IMR-90 (cell line): ENCODE results near the gene FGFBP2. TPM values are rescaled to one million over a fixed set of nuclear protein-coding genes. Genes with fewer than 3 reads are reported as not detected.

Experiments
- ATAC-seq: fragments of 200-7000 bp; cut with Tn5 transposase; 2 replicates; pipeline ENCODE4 v1.9.1; 2020; ENCODE audit warnings: low read depth, mild to moderate bottlenecking, moderate library complexity
- BruUV-seq: library from RNA; stranded (reverse); fragments of 400-500 nt; replicated peaks from 2 replicates; lab custom pipeline; 2021; lab: Mats Ljungman, UMichigan
- CTCF ChIA-PET: fragments of 300-600 bp; formaldehyde crosslinking; extraction: SDS; loops from one replicate; lab custom pipeline; 2021; ENCODE audit warnings: antibody characterized with exemption; lab: Yijun Ruan, JAX
- POLR2A ChIA-PET: fragments of 300-600 bp; sonication (Branson Sonifier 250); formaldehyde crosslinking; loops from one replicate; lab custom pipeline; 2022; ENCODE audit warnings: antibody characterized with exemption; ENCODE audit not compliant: unreplicated experiment; lab: Charles Lee
- DNase-seq: peaks from one replicate; pipeline ENCODE4 v3.0.0; 2013
- H2AFZ ChIP-seq: replicated peaks from 2 replicates; pipeline ENCODE3; 2013; ENCODE audit warnings: low read length, mild to moderate bottlenecking; ENCODE audit not compliant: poor library complexity
- H2AK5ac ChIP-seq: 2 replicates; pipeline ENCODE4 v1.6.1; 2013; ENCODE audit warnings: low read depth, low read length, inconsistent platforms
- H2AK9ac ChIP-seq: replicated peaks from 2 replicates; pipeline ENCODE3; 2013; ENCODE audit warnings: mild to moderate bottlenecking, low read depth, low read length, moderate library complexity; ENCODE audit not compliant: poor library complexity
- H2BK120ac ChIP-seq: 2 replicates; pipeline ENCODE4 v1.6.1; 2013; ENCODE audit warnings: low read depth, low read length, inconsistent platforms
- H2BK15ac ChIP-seq: 3 replicates; pipeline ENCODE4 v1.6.1; 2013; ENCODE audit warnings: low read depth, low read length, inconsistent platforms
- H2BK20ac ChIP-seq: 2 replicates; pipeline ENCODE4 v1.6.1; 2013; ENCODE audit warnings: low read depth, mild to moderate bottlenecking, inconsistent platforms, low read length, moderate library complexity
- H2BK5ac ChIP-seq: 2 replicates; pipeline ENCODE4 v1.6.1; 2013; ENCODE audit warnings: mild to moderate bottlenecking, low read depth, low read length, inconsistent platforms; ENCODE audit not compliant: poor library complexity, severe bottlenecking
- H3K14ac ChIP-seq: replicated peaks from 2 replicates; pipeline ENCODE4 v1.6.1; 2013; ENCODE audit warnings: low read depth, low read length, inconsistent platforms
- H3K18ac ChIP-seq: 2 replicates; pipeline ENCODE4 v1.6.1; 2013; ENCODE audit warnings: low read depth, low read length, control low read depth
- H3K23ac ChIP-seq: 2 replicates; pipeline ENCODE4 v1.6.1; 2013; ENCODE audit warnings: low read depth, low read length, inconsistent platforms
- H3K27ac ChIP-seq: 2 replicates; pipeline ENCODE4 v1.5.1; 2013; ENCODE audit warnings: mild to moderate bottlenecking, control low read depth, low read length; ENCODE audit not compliant: insufficient read depth
- H3K27me3 ChIP-seq: 2 replicates; pipeline ENCODE4 v1.6.1; 2013; ENCODE audit warnings: low read length; ENCODE audit not compliant: control insufficient read depth, insufficient read depth
- H3K36me3 ChIP-seq: 2 replicates; pipeline ENCODE4 v1.6.1; 2013; ENCODE audit warnings: low read length, mixed read lengths; ENCODE audit not compliant: control insufficient read depth, insufficient read depth
- H3K4ac ChIP-seq: 2 replicates; pipeline ENCODE4 v1.6.1; 2013; ENCODE audit warnings: low read depth, low read length, inconsistent platforms
- H3K4me1 ChIP-seq: 2 replicates; pipeline ENCODE4 v1.6.1; 2013; ENCODE audit warnings: low read length, mixed read lengths; ENCODE audit not compliant: control insufficient read depth, insufficient read depth
- H3K4me2 ChIP-seq: 2 replicates; pipeline ENCODE4 v1.6.1; 2013; ENCODE audit warnings: low read depth, mild to moderate bottlenecking, control low read depth, low read length, moderate library complexity
- H3K4me3 ChIP-seq: 2 replicates; pipeline ENCODE4 v1.5.1; 2013; ENCODE audit warnings: low read depth, mild to moderate bottlenecking, control low read depth, low read length, moderate library complexity; ENCODE audit not compliant: insufficient read depth
- H3K56ac ChIP-seq: 2 replicates; pipeline ENCODE4 v1.6.1; 2013; ENCODE audit warnings: low read length, inconsistent platforms; ENCODE audit not compliant: insufficient read depth; ENCODE audit errors: extremely low read depth
- H3K79me1 ChIP-seq, 2 experiments: 2 replicates each; pipeline ENCODE4 v1.6.1; 2013; ENCODE audit warnings: low read length in 2 of 2, inconsistent platforms in 1 of 2, low read depth in 1 of 2
- H3K9ac ChIP-seq: 2 replicates; pipeline ENCODE4 v1.6.1; 2013; ENCODE audit warnings: low read depth, low read length, control low read depth
- H3K9me1 ChIP-seq: 2 replicates; pipeline ENCODE4 v1.6.1; 2013; ENCODE audit warnings: low read length, inconsistent platforms; ENCODE audit not compliant: insufficient read depth
- H3K9me3 ChIP-seq: 2 replicates; pipeline ENCODE4 v1.6.1; 2013; ENCODE audit warnings: low read length; ENCODE audit not compliant: control insufficient read depth, insufficient read depth
- H4K20me1 ChIP-seq: 2 replicates; pipeline ENCODE4 v1.6.1; 2013; ENCODE audit warnings: low read length, inconsistent platforms; ENCODE audit not compliant: insufficient read depth
- H4K5ac ChIP-seq: 2 replicates; pipeline ENCODE4 v1.6.1; 2013; ENCODE audit warnings: mild to moderate bottlenecking, low read depth, low read length, control low read depth
- H4K8ac ChIP-seq, 2 experiments: 2 replicates each; pipeline ENCODE4 v1.6.1; 2013; ENCODE audit warnings: low read depth in 2 of 2, low read length in 2 of 2, control low read depth in 1 of 2, inconsistent platforms in 1 of 2
- H4K91ac ChIP-seq: 2 replicates; pipeline ENCODE4 v1.6.1; 2013; ENCODE audit warnings: low read depth, low read length, inconsistent platforms; ENCODE audit not compliant: insufficient read depth
- BHLHE40 ChIP-seq: fragments of 150-350 bp; IDR thresholded peaks from 2 replicates; pipeline ENCODE4 v1.6.1; 2016; ENCODE audit warnings: mild to moderate bottlenecking, low read depth, low read length
- FOS ChIP-seq: fragments of 150-350 bp; IDR thresholded peaks from 2 replicates; pipeline ENCODE4 v1.6.1; 2016; ENCODE audit warnings: low read depth, low read length
- POLR2A ChIP-seq: IDR thresholded peaks from 2 replicates; pipeline ENCODE4 v1.6.1; 2012; ENCODE audit warnings: mild to moderate bottlenecking, low read depth, low read length
- WGBS, 2 experiments: methylation state at CpG; one replicate each; pipeline versions ENCODE4 v1.1.5 to v1.1.7; 2013; ENCODE audit warnings: missing lambda C conversion rate in 2 of 2; ENCODE audit not compliant: insufficient read length in 1 of 2; ENCODE audit errors: extremely low coverage in 2 of 2; 5-methylcytosine and 5-hydroxymethylcytosine counted together
- dilution Hi-C: fragments of 300-500 bp; cut with HindIII; formaldehyde crosslinking; loops from one replicate; pipeline ENCODE4 v1.14.3; 2018; ENCODE audit warnings: low sequenced_read_pairs; ENCODE audit not compliant: unreplicated experiment
- in situ Hi-C: fragments of 300-500 bp; cut with MboI; formaldehyde crosslinking; loops from 3 replicates; pipeline ENCODE4 v1.14.3; 2019; ENCODE audit warnings: low sequenced_read_pairs, inconsistent platforms, mixed read lengths
- intact Hi-C: fragments of 100-400 bp; cut with micrococcal nuclease; formaldehyde crosslinking; loops from 2 replicates; pipeline ENCODE4 v1.10.0; 2022
- polyA plus RNA-seq, 3 experiments: library from polyadenylated mRNA; depleted of rRNA; stranded (reverse); fragments of >200 nt; gene quantifications; 2 replicates each; pipeline ENCODE4 v1.2.3, GENCODE V29; 2012; ENCODE audit warnings: low replicate concordance in 1 of 3
- total RNA-seq: library from RNA; depleted of rRNA; stranded (reverse); fragments of >200 nt; gene quantifications from 2 replicates; pipeline ENCODE4 v1.2.3, GENCODE V29; 2012

The FGFBP2 gene
- total and polyA plus RNA-seq, 2 of the 4 experiments (the other 2 are of a cell fraction), result not detected

DNA sequence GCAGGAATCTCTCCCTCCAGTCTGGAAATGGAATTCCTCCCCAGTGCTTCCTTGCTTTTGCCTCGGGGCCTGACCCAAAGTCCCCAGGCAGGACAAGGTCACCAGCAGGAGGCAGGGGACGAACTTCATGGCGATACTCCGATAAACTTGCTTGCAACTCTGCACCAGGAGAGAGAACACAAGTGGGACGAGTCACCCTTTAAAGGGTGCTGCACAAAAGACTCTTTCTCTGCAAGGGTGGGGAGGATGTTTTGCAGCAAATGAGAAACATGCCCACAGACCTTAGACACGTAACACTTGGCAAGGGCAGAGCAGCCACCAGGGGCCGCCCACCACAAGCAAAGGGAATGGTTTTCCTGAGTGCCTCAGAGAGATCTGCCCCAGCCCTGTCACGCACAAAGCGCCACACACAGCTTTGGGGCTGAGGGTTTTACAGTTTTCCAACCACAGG, at the start of gene FGFBP2 (continued):
- TF ChIP-seq POLR2A, result no peak

DNA sequence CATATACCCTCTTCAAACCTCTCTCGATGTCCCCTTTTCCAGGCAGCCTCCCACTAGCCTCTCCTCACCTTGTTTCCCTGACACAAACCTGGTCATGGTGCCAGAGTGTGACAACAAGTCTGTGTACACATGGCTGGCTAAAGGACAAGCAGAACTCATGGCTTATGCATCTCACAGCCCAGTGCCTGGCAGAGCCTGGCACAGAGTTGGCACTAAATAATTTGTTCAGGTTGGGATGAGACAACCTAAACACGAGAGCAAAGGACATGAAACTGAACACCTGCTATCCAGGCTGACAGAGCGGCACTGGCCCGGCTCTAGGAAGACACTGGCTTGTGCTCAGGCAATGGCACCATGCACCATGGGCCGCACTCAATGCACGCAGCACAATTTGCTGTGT, 48.2 kb upstream of the FGFBP2 start:
- H3K4me3 ChIP-seq, result no peak overlapping the region
- H3K27ac ChIP-seq, result no peak overlapping the region
- in situ Hi-C loops (no loop called here), intact Hi-C loops (no loop called here), dilution Hi-C loops (no loop called here)
- BruUV-seq, result no TSS peak
- POLR2A ChIA-PET, result no interaction called here
- DNase-seq (no peak), ATAC-seq (no peak)
- H3K56ac ChIP-seq, result no peak overlapping the region
- H2AK5ac ChIP-seq, result no peak overlapping the region
- no peaks in the 10 kb centered on the region for H3K79me1 ChIP-seq
- CTCF ChIA-PET, result no interaction called here
- H2BK20ac ChIP-seq, result no peak overlapping the region
- no peak overlapping the region for H4K8ac ChIP-seq
- H3K9me3 ChIP-seq, result no peaks in the 10 kb centered on the region
- H4K20me1 ChIP-seq, result no peaks in the 10 kb centered on the region
- no peak overlapping the region for H4K91ac ChIP-seq
- H4K5ac ChIP-seq, result no peak overlapping the region
- no peaks in the 10 kb centered on the region for H3K36me3 ChIP-seq
- no peak overlapping the region for H2BK120ac ChIP-seq
- H3K27me3 ChIP-seq, result peaks cover 14% of the 10 kb centered on the region
- H3K9me1 ChIP-seq, result no peaks in the 10 kb centered on the region
- TF ChIP-seq FOS (no peak), BHLHE40 (no peak)
- H2AK9ac ChIP-seq, result no peak overlapping the region
- H3K4ac ChIP-seq, result no peak overlapping the region
- no peak overlapping the region for H3K18ac ChIP-seq
- H3K4me2 ChIP-seq, result no peak overlapping the region
- H3K4me1 ChIP-seq, result no peaks in the 10 kb centered on the region
- H2BK5ac ChIP-seq, result no peak overlapping the region
- WGBS, 2 experiments, result 55% methylated on average over 4 of the region's 6 CpGs; no CpG with 5 or more reads in 1 of the 2 experiments
- H3K23ac ChIP-seq, result no peak overlapping the region
- no peak overlapping the region for H3K9ac ChIP-seq
- H2AFZ ChIP-seq, result no peak overlapping the region
- H2BK15ac ChIP-seq, result no peak overlapping the region
- H3K14ac ChIP-seq, result no peak overlapping the region
